IMR-90 (cell line): Measurements from ENCODE around the gene TBX15.

Source experiments
- BHLHE40 ChIP-seq: fragments of 150-350 bp; IDR thresholded peaks from 2 replicates; pipeline ENCODE4 v1.6.1; 2016; ENCODE audit warnings: mild to moderate bottlenecking, low read depth, low read length
- CEBPB ChIP-seq: IDR thresholded peaks from 2 replicates; pipeline ENCODE4 v1.6.1; 2012; ENCODE audit warnings: low read depth, low read length, improper control_type of control experiment
- CHD1 ChIP-seq: IDR thresholded peaks from 2 replicates; pipeline ENCODE4 v1.6.1; 2012; ENCODE audit warnings: low read depth, low read length, improper control_type of control experiment
- CTCF ChIP-seq: conservative IDR thresholded peaks from 2 replicates; pipeline ENCODE4 v1.5.1; 2012; ENCODE audit warnings: mild to moderate bottlenecking, low read depth, low read length, improper control_type of control experiment
- FOS ChIP-seq: fragments of 150-350 bp; IDR thresholded peaks from 2 replicates; pipeline ENCODE4 v1.6.1; 2016; ENCODE audit warnings: low read depth, low read length
- MAZ ChIP-seq: IDR thresholded peaks from 2 replicates; pipeline ENCODE4 v1.6.1; 2012; ENCODE audit warnings: low read depth, mild to moderate bottlenecking, low read length, improper control_type of control experiment, moderate library complexity, borderline replicate concordance
- MXI1 ChIP-seq: IDR thresholded peaks from 2 replicates; pipeline ENCODE4 v1.6.1; 2012; ENCODE audit warnings: low read depth, mild to moderate bottlenecking, low read length, moderate library complexity, borderline replicate concordance
- POLR2A ChIP-seq: IDR thresholded peaks from 2 replicates; pipeline ENCODE4 v1.6.1; 2012; ENCODE audit warnings: mild to moderate bottlenecking, low read depth, low read length
- RAD21 ChIP-seq: IDR thresholded peaks from 2 replicates; pipeline ENCODE4 v1.6.1; 2012; ENCODE audit warnings: low read length, improper control_type of control experiment
- RCOR1 ChIP-seq: IDR thresholded peaks from 2 replicates; pipeline ENCODE4 v1.6.1; 2012; ENCODE audit warnings: mild to moderate bottlenecking, low read length, improper control_type of control experiment; ENCODE audit not compliant: insufficient replicate concordance
- SMC3 ChIP-seq: fragments of 150-350 bp; IDR thresholded peaks from 2 replicates; pipeline ENCODE4 v1.6.1; 2016; ENCODE audit warnings: low read depth, mild to moderate bottlenecking, antibody characterized with exemption, low read length, moderate library complexity
- TF ChIP-seq, protein P1 (sequence below): fragments of 150-350 bp; IDR thresholded peaks from 2 replicates; pipeline ENCODE4 v1.6.1; 2016; ENCODE audit warnings: low read depth, mild to moderate bottlenecking, low read length, moderate library complexity, borderline replicate concordance

GRCh38 chr1:118990513-118991152 is 2.5 kb upstream of the TBX15 start:
- TF ChIP-seq CTCF: no peak
- TF ChIP-seq POLR2A: no peak
- TF ChIP-seq MAZ: no peak
- TF ChIP-seq, protein P1, sequence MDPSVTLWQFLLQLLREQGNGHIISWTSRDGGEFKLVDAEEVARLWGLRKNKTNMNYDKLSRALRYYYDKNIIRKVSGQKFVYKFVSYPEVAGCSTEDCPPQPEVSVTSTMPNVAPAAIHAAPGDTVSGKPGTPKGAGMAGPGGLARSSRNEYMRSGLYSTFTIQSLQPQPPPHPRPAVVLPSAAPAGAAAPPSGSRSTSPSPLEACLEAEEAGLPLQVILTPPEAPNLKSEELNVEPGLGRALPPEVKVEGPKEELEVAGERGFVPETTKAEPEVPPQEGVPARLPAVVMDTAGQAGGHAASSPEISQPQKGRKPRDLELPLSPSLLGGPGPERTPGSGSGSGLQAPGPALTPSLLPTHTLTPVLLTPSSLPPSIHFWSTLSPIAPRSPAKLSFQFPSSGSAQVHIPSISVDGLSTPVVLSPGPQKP: no peak
- no peak for TF ChIP-seq MXI1
- TF ChIP-seq CEBPB: no peak
- no peak for TF ChIP-seq BHLHE40
- no peak for TF ChIP-seq SMC3
- TF ChIP-seq RAD21: no peak
- no peak for TF ChIP-seq RCOR1
- TF ChIP-seq FOS: no peak
- no peak for TF ChIP-seq CHD1
